ENCODE data around the gene FHL1. TPM values are rescaled to one million over a fixed set of nuclear protein-coding genes. Genes with fewer than 3 reads are reported as not detected.

The FHL1 gene
- total RNA-seq, 1 experiment from 2014 or later = 20.0 TPM

- TF ChIP-seq JUND (IDR thresholded peaks at IDR 0.05) (no peak), YY1 (IDR thresholded peaks at IDR 0.05; ENCODE audit: extremely low read depth, insufficient replicate concordance, low read depth, low read length) (no peak), EZH2 (IDR thresholded peaks at IDR 0.05) (no peak), FOSL1 (IDR thresholded peaks at IDR 0.05; ENCODE audit: low read depth) (no peak)
Measured at GRCh38 chrX:136227074-136227473, 79.7 kb downstream of the FHL1 start (continued).

GRCh38 chrX:136227948-136228838 is 80.9 kb downstream of the FHL1 start:
- ATAC-seq (no peak), DNase-seq (ENCODE audit: low read depth, low spot score) (no peak)
- ChIA-PET CTCF (no interaction called here), RAD21 (ENCODE audit: low non-redundant PET in 1 of 2, low total read pairs in 2 of 2, uncharacterized antibody in 2 of 2, unreplicated experiment in 2 of 2) (no interaction called here), POLR2A (no interaction called here)
- no TSS peak for BruUV-seq (replicated peaks)
- no peak overlapping the region for H3K27ac ChIP-seq (ENCODE audit: low read depth, low read length)
- H4K20me1 ChIP-seq (ENCODE audit: insufficient read depth) = no peaks in the 10 kb centered on the region
- H3K9ac ChIP-seq (ENCODE audit: low read length) = no peak overlapping the region
- no peak overlapping the region for H3K4me2 ChIP-seq (ENCODE audit: low read length)
- H3K9me2 ChIP-seq (ENCODE audit: insufficient read depth) = no peaks in the 10 kb centered on the region
- no peak overlapping the region for H3K4me3 ChIP-seq (replicated peaks in 1 of 2; ENCODE audit: low read depth in 1 of 2, low read length in 2 of 2)
- peaks cover 10 to 13% of the 10 kb centered on the region in 2 experiments; a peak in 3 of 4 replicates for H3K36me3 ChIP-seq (ENCODE audit: control insufficient read depth in 1 of 2, insufficient read depth in 2 of 2, low read length in 2 of 2)
- no peak overlapping the region for H2AFZ ChIP-seq (ENCODE audit: low read depth, low read length, poor library complexity, severe bottlenecking)
- intact Hi-C loops (cut with micrococcal nuclease) = no loop called here
- no peaks in the 10 kb centered on the region for H3K9me3 ChIP-seq (ENCODE audit: control insufficient read depth in 1 of 2, insufficient read depth in 1 of 2, low read depth in 1 of 2, low read length in 2 of 2)
- H3K27me3 ChIP-seq (ENCODE audit: insufficient read depth, low read length) = no peaks in the 10 kb centered on the region
- H3K4me1 ChIP-seq (ENCODE audit: control insufficient read depth in 1 of 2, insufficient read depth in 2 of 2, low read length in 2 of 2) = no peaks in the 10 kb centered on the region
- TF ChIP-seq MAX (IDR thresholded peaks at IDR 0.05) = no peak
- TF ChIP-seq SIN3A (IDR thresholded peaks at IDR 0.05; ENCODE audit: low read depth) = no peak
- no peak for TF ChIP-seq ZNF274 (IDR thresholded peaks at IDR 0.05; ENCODE audit: low read depth, low read length)
- no peak for TF ChIP-seq CBX3 (IDR thresholded peaks at IDR 0.05; ENCODE audit: low read depth)
- no peak for TF ChIP-seq REST (IDR thresholded peaks at IDR 0.05; ENCODE audit: low read depth)
- TF ChIP-seq EZH2 (IDR thresholded peaks at IDR 0.05) = no peak
- TF ChIP-seq ZFX (IDR thresholded peaks at IDR 0.05) = no peak
- TF ChIP-seq ATF3 (IDR thresholded peaks at IDR 0.05) = no peak
- TF ChIP-seq POLR2A (IDR thresholded peaks at IDR 0.05; ENCODE audit: borderline replicate concordance, extremely low read depth, insufficient read depth, insufficient read length) = no peak
- TF ChIP-seq JUND (IDR thresholded peaks at IDR 0.05) = no peak
- TF ChIP-seq POLR2AphosphoS5 (IDR thresholded peaks at IDR 0.05; ENCODE audit: low read depth, low read length) = no peak
- TF ChIP-seq EGR1 (IDR thresholded peaks at IDR 0.05; ENCODE audit: low read depth) = no peak
- no peak for TF ChIP-seq FOSL1 (IDR thresholded peaks at IDR 0.05; ENCODE audit: low read depth)
- no peak for TF ChIP-seq ZBTB33 (IDR thresholded peaks at IDR 0.05; ENCODE audit: extremely low read depth, insufficient replicate concordance, low read length)
- no peak for TF ChIP-seq CTCF (IDR thresholded peaks at IDR 0.05 in 2 of 3, conservative IDR thresholded peaks at IDR 0.05 in 1 of 3; ENCODE audit: borderline replicate concordance in 1 of 3, insufficient read depth in 1 of 3, low read depth in 2 of 3, low read length in 2 of 3)
- no peaks in the 10 kb centered on the region for H3K79me2 ChIP-seq (ENCODE audit: insufficient read depth, low read length)
